HG02840 (cell line): ENCODE measurements around the gene NFYC.
"Not testable (repeated sequence)": the region's sequence is repeated elsewhere in the genome, so short reads cannot be mapped to it uniquely, and the experiment has no call there.

Source experiments
- ATAC-seq: cut with Tn5 transposase; IDR thresholded peaks from one replicate; pipeline ENCODE4 v1.9.1; 2021; ENCODE audit warnings: mild to moderate bottlenecking, moderate library complexity, moderate number of reproducible peaks; ENCODE audit not compliant: unreplicated experiment, low FRiP score

Gene NFYC

GRCh38 chr1:40664791-40665190 is 26.7 kb upstream of the NFYC start:
- ATAC-seq = no peak

GRCh38 chr1:40665335-40666171 is 26.0 kb upstream of the NFYC start, which contains the start of gene RIMS3:
TSS of gene RIMS3 (minus strand) at chr1:40665682. CDS start at chr1:40641925, 23,757 bp downstream.
- ATAC-seq = peak; percentile 65

- ATAC-seq = peak; percentile 50
Measured at GRCh38 chr1:40668769-40669525, 22.6 kb upstream of the NFYC start.

- no peak for ATAC-seq
Measured at GRCh38 chr1:40673452-40673851, 18.1 kb upstream of the NFYC start.

GRCh38 chr1:40676501-40676900 is 15.0 kb upstream of the NFYC start:
- ATAC-seq = no peak

GRCh38 chr1:40679165-40679953 is 12.1 kb upstream of the NFYC start:
- ATAC-seq = no peak

GRCh38 chr1:40684669-40685068 is 6.8 kb upstream of the NFYC start:
- no peak for ATAC-seq

- no peak for ATAC-seq
Measured at GRCh38 chr1:40687059-40687458, 4.4 kb upstream of the NFYC start.

- ATAC-seq = no peak
Measured at GRCh38 chr1:40687661-40688060, 3.8 kb upstream of the NFYC start.

GRCh38 chr1:40689737-40690136 is 1.8 kb upstream of the NFYC start:
- no peak for ATAC-seq

GRCh38 chr1:40690771-40691537 is 550 bp upstream of the NFYC start:
- no peak for ATAC-seq

GRCh38 chr1:40692429-40692895 is 958 bp downstream of the NFYC start:
- ATAC-seq = no peak

GRCh38 chr1:40693425-40693824 is 1.9 kb downstream of the NFYC start:
- ATAC-seq = no peak

- ATAC-seq = no peak
Measured at GRCh38 chr1:40694353-40694874, 2.9 kb downstream of the NFYC start.

- ATAC-seq = no peak
Measured at GRCh38 chr1:40696294-40696693, 4.8 kb downstream of the NFYC start.

- no peak for ATAC-seq
Measured at GRCh38 chr1:40697436-40697835, 5.9 kb downstream of the NFYC start.

GRCh38 chr1:40699787-40700186 is 8.3 kb downstream of the NFYC start:
- peak; percentile 60 for ATAC-seq

GRCh38 chr1:40701684-40702083 is 10.2 kb downstream of the NFYC start:
- ATAC-seq = no peak

- not testable (repeated sequence) for ATAC-seq
Measured at GRCh38 chr1:40702810-40703209, 11.3 kb downstream of the NFYC start.

- ATAC-seq = no peak
Measured at GRCh38 chr1:40703316-40703715, 11.8 kb downstream of the NFYC start.
